Measurements from ENCODE around the gene FRYL.

- TF ChIP-seq CTCF (IDR thresholded peaks at IDR 0.05) (no peak), POLR2A (IDR thresholded peaks at IDR 0.05) (no peak)
Observed at GRCh38 chr4:48649505-48649904, 130.6 kb downstream of the FRYL start.

Measured in breast epithelium (tissue), 3 donors.